NCI-H128 (cell line): ENCODE measurements around the gene LCE3B.

ENCODE experiments used
- DNase-seq: peaks from one replicate; lab custom pipeline; 2025; ENCODE audit not compliant: unreplicated experiment; lab: John Stamatoyannopoulos, UW

Gene LCE3B

DNA sequence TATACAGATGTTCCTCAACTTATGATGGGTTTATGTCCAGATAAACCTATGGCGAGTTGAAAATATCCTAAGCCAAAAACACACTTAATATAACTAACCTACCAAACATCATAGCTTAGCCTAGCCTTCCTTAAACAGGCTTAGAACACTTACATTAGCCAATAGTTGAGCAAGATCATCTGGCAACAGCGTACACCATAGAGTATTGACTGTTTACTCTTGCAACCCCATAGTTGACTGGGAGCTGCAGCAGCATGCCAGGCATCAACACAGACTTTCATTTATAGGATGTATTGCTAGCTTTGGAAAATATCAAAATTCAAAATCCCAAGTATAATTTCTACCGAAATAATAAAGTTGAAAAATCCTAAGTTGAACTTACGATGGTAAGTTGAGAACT lies 44.1 kb downstream of the LCE3B start:
- no peak for DNase-seq

DNA sequence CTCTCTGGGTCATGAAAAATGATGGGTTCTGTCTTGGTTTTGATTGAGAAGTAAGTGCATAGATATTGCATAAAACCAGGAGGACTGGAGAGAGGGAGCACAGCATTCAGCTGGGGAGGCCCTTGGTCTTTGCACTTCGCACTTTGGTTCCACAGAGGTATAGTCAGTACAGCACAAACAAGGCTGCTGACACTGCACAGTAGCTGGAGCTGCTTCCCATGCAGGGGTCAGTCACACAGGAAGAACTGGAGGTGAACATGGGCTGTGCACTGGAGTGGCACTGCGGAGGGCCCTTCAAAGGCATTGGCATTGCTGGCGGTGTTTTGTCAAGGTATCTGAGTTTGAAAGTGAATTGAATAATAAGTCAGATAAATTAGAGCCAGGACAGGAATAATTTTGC lies 45.0 kb downstream of the LCE3B start:
- no peak for DNase-seq

DNA sequence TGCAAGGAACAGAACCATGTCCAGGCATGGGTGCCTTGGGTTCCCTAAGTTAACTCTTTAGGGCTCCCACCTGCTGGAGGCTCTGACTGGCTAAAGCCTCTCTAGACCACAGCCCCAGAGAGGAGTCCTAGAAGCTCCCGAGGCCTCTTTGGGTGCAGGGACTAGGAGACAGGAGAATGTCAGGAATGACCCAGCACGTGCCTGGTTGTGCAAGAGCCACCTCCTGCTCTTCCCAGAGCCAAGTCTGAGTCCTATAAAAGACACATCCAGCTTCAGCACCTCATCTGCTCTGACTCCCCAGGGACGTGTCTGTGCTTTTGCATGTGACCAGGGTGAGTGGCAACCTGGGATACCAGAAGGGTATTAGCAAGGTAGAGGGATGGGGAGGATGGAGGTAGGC lies 49.5 kb downstream of the LCE3B start, which contains the start of gene LCE2D:
TSS of gene LCE2D (plus strand) at position 283 of the 400 bp plus-strand sequence. CDS start 726 bp downstream, outside the sequence.
- DNase-seq: no peak
